ENCODE results near the gene SLC25A3.
"Not testable (repeated sequence)": the region's sequence is repeated elsewhere in the genome, so short reads cannot be mapped to it uniquely, and the experiment has no call there.

The SLC25A3 gene

GRCh38 chr12:98575013-98575412 is 18.5 kb upstream of the SLC25A3 start:
- H3K36me3 ChIP-seq (ENCODE audit: insufficient read depth, low read length): no peaks in the 10 kb centered on the region
- H4K20me1 ChIP-seq (ENCODE audit: insufficient read depth, low read length): no peaks in the 10 kb centered on the region
- no peak overlapping the region for H3K4me2 ChIP-seq (ENCODE audit: low read length)

GRCh38 chr12:98576795-98577194 is 16.7 kb upstream of the SLC25A3 start:
- not testable (repeated sequence) for H3K9me2 ChIP-seq (ENCODE audit: low read depth, low read length); H3F3A ChIP-seq (ENCODE audit: insufficient read depth, low read length); H2AFZ ChIP-seq (ENCODE audit: low read length); H3K9me3 ChIP-seq (ENCODE audit: low read length); H3K4me3 ChIP-seq (ENCODE audit: low read depth, low read length, poor library complexity, severe bottlenecking); H3K36me3 ChIP-seq (ENCODE audit: insufficient read depth, low read length); H3K27me3 ChIP-seq (ENCODE audit: insufficient read depth, low read length); H3K9ac ChIP-seq (ENCODE audit: low read length); H4K20me1 ChIP-seq (ENCODE audit: insufficient read depth, low read length); H3K4me1 ChIP-seq (ENCODE audit: insufficient read depth, low read length, severe bottlenecking); H3K79me2 ChIP-seq (ENCODE audit: insufficient read depth, low read length); H3K27ac ChIP-seq (ENCODE audit: low read depth, low read length, poor library complexity, severe bottlenecking); H3K4me2 ChIP-seq (ENCODE audit: low read length)

More at GRCh38 chr12:98575013-98575412, 18.5 kb upstream of the SLC25A3 start:
- Histone ChIP-seq H3F3A (ENCODE audit: insufficient read depth, low read length) (no peaks in the 10 kb centered on the region), H3K9me2 (ENCODE audit: low read depth, low read length) (no peaks in the 10 kb centered on the region), H2AFZ (ENCODE audit: low read length) (no peak overlapping the region), H3K27ac (ENCODE audit: low read depth, low read length, poor library complexity, severe bottlenecking) (no peak overlapping the region), H3K4me1 (ENCODE audit: insufficient read depth, low read length, severe bottlenecking) (no peaks in the 10 kb centered on the region), H3K9ac (ENCODE audit: low read length) (no peak overlapping the region), H3K27me3 (ENCODE audit: insufficient read depth, low read length) (no peaks in the 10 kb centered on the region), H3K9me3 (ENCODE audit: low read length) (no peaks in the 10 kb centered on the region), H3K79me2 (ENCODE audit: insufficient read depth, low read length) (no peaks in the 10 kb centered on the region), H3K4me3 (ENCODE audit: low read depth, low read length, poor library complexity, severe bottlenecking) (no peak overlapping the region)
- TF ChIP-seq EZH2 (IDR thresholded peaks at IDR 0.05; ENCODE audit: borderline replicate concordance, low read length): no peak
- TF ChIP-seq CTCF (IDR thresholded peaks at IDR 0.05; ENCODE audit: low read length): no peak

- H3K4me3 ChIP-seq (ENCODE audit: low read depth, low read length, poor library complexity, severe bottlenecking): no peak overlapping the region
- no peak overlapping the region for H3K27ac ChIP-seq (ENCODE audit: low read depth, low read length, poor library complexity, severe bottlenecking)
- H3K27me3 ChIP-seq (ENCODE audit: insufficient read depth, low read length): no peaks in the 10 kb centered on the region
- H3K9me3 ChIP-seq (ENCODE audit: low read length): no peaks in the 10 kb centered on the region
- no peak overlapping the region for H2AFZ ChIP-seq (ENCODE audit: low read length)
- no peak overlapping the region for H3K4me2 ChIP-seq (ENCODE audit: low read length)
- TF ChIP-seq CTCF (IDR thresholded peaks at IDR 0.05; ENCODE audit: low read length) (no peak), EZH2 (IDR thresholded peaks at IDR 0.05; ENCODE audit: borderline replicate concordance, low read length) (no peak)
- no peaks in the 10 kb centered on the region for H3K79me2 ChIP-seq (ENCODE audit: insufficient read depth, low read length)
- no peaks in the 10 kb centered on the region for H4K20me1 ChIP-seq (ENCODE audit: insufficient read depth, low read length)
- no peaks in the 10 kb centered on the region for H3K36me3 ChIP-seq (ENCODE audit: insufficient read depth, low read length)
- no peaks in the 10 kb centered on the region for H3F3A ChIP-seq (ENCODE audit: insufficient read depth, low read length)
- H3K4me1 ChIP-seq (ENCODE audit: insufficient read depth, low read length, severe bottlenecking): no peaks in the 10 kb centered on the region
- H3K9me2 ChIP-seq (ENCODE audit: low read depth, low read length): no peaks in the 10 kb centered on the region
- no peak overlapping the region for H3K9ac ChIP-seq (ENCODE audit: low read length)
Observed at GRCh38 chr12:98578392-98578791, 15.1 kb upstream of the SLC25A3 start.

GRCh38 chr12:98578821-98579220 is 14.7 kb upstream of the SLC25A3 start:
- no peaks in the 10 kb centered on the region for H3K9me3 ChIP-seq (ENCODE audit: low read length)
- H3K36me3 ChIP-seq (ENCODE audit: insufficient read depth, low read length): no peaks in the 10 kb centered on the region
- H3K9ac ChIP-seq (ENCODE audit: low read length): no peak overlapping the region
- no peak for TF ChIP-seq EZH2 (IDR thresholded peaks at IDR 0.05; ENCODE audit: borderline replicate concordance, low read length)
- TF ChIP-seq CTCF (IDR thresholded peaks at IDR 0.05; ENCODE audit: low read length): no peak
- H3K27ac ChIP-seq (ENCODE audit: low read depth, low read length, poor library complexity, severe bottlenecking): no peak overlapping the region
- H3F3A ChIP-seq (ENCODE audit: insufficient read depth, low read length): no peaks in the 10 kb centered on the region
- no peaks in the 10 kb centered on the region for H3K79me2 ChIP-seq (ENCODE audit: insufficient read depth, low read length)
- H3K27me3 ChIP-seq (ENCODE audit: insufficient read depth, low read length): no peaks in the 10 kb centered on the region
- no peak overlapping the region for H3K4me3 ChIP-seq (ENCODE audit: low read depth, low read length, poor library complexity, severe bottlenecking)
- no peaks in the 10 kb centered on the region for H3K4me1 ChIP-seq (ENCODE audit: insufficient read depth, low read length, severe bottlenecking)
- H3K4me2 ChIP-seq (ENCODE audit: low read length): no peak overlapping the region
- H4K20me1 ChIP-seq (ENCODE audit: insufficient read depth, low read length): no peaks in the 10 kb centered on the region
- no peaks in the 10 kb centered on the region for H3K9me2 ChIP-seq (ENCODE audit: low read depth, low read length)
- H2AFZ ChIP-seq (ENCODE audit: low read length): no peak overlapping the region
